GM18526 (cell line): Measurements from ENCODE around the gene CLDN4.

Experiments
- POLR2A ChIP-seq: IDR thresholded peaks from 3 replicates; pipeline ENCODE4 v1.6.1; 2011; ENCODE audit not compliant: insufficient read length; ENCODE audit errors: extremely low read depth

Gene CLDN4

DNA sequence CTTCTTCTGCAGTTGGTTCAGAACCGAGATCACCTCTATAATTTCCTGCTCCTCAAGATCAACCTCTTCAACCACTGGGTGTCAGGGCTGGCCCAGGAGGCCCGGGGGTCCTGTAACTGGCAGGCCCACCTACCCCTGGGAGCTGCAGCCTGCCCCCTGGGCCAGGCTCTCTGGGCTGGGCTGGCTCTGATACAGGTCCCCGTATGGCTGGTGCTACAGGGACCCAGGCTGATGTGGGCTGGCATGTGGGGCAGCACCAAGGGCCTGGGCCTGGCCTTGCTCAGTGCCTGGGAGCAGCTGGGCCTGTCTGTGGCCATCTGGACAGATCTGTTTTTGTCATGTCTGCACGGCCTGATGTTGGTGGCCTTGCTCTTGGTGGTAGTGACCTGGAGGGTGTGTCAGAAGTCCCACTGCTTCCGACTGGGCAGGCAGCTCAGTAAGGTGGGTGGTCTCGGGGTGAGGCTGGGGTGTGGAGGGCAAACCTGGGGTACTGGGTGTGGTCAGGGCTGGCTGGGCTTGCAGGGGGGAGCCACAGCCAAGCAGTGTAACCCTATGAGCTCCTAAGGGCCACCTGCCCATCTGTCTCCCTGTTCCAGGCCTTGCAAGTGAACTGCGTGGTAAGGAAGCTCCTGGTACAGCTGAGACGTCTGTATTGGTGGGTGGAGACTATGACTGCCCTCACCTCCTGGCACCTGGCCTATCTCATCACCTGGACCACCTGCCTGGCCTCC is 34.4 kb downstream of the CLDN4 start:
- no peak for TF ChIP-seq POLR2A

DNA sequence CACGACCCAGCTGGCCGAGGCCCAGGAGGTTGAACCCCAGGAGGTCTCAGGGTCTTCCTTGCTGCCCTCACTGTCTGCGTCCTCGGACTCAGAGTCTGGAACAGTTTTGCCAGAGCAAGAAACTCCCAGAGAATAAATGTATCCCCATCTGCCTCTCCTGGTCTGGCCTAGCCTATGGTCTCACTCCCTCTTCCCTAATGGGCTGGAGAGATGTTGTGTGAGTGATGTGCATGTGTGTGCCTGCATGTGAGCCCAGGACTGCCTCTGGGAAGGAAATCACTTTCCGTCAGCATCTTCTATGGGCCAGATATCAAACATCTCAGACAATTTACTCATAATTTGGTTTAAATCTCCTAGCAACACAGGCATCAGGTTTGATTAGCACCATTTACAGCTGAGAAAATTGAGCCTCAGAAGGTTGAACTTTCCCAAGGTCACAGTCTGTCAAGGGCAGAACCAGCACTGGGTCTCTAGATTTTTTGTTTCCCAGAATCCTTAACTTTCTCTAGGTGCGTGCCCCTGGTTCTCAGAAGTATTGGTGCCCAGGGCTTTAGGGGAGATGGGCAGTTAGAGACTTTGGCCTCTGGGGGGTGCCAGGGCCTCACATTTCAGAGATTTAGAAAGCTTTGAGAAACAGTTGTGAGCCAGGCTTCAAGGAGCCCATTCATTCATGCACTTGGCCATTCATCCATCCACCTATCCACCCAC is 35.1 kb downstream of the CLDN4 start:
- TF ChIP-seq POLR2A: no peak

DNA sequence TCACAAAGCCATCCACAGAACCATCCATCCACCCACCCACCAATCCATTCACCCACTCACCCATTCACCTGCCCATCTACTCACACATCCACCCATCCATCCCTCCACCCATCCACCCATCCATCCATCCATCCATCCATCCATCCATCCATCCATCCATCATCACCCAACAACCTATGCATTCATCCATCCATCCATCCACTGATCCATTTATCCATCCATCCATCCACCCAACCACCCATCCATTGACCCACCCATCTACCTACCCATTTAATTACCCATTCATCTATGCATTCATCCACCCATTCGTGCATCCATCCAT is 35.6 kb downstream of the CLDN4 start:
- no peak for TF ChIP-seq POLR2A

DNA sequence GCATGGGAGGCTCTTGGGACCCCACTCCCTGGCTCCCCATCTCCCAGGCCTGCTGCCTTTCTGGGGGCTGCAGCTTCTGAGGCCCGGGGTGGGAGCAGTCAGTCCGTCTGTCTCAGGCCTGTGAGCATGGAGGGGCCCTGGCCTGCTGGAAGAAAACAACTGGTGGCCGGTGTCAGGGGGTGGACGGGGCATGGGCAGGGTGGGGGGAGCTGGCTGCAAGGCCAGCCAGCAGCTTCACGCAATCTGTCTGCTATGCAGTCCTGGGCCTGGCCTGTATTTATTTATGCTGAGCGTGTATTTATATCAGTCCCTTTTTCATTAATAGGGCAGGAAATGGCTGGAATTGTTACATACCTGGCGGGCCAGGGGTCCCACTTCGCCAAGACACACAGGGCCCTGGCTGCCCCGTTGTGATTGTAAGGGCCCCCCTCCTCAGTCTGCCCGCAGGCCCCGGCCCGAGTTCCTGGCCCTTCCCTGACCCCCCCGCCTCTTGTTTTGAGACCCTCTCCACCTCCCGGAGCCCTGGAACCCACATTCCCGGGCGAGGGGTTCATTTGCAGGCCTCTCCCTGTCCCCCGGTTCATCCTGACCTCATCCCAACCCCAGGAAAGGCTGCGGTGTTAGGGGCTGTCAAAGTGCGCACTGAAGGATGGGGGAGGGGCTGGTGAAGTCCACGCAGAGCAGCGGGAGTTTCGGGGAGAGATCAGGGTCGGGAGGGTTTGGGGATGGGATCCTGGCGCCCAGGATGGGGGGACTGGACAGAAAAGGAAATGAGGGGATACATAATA is 38.4 kb downstream of the CLDN4 start:
- TF ChIP-seq POLR2A: no peak

DNA sequence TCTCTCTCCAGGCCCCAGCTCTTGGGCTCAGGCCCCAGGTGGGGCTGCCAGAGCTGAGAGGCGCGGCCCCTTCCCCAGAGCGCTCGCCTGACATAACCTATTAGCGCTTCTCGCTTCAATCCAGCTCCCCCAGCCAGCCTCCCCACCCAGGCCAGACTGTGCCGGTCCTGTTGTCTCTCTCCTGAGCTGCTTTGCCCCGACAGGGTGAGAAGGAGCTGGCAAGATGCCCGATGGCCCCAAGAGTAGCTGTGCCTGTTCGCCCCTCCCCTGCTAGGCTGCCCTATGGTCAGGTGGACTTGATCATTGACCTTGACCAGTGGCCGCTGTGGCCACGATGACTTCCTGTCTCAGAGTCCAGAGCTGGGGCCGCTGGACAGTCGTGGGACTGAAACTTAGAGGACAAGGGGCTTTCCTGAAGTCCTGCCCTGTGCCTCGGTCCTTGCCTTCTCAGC is 39.3 kb downstream of the CLDN4 start:
- TF ChIP-seq POLR2A: no peak

DNA sequence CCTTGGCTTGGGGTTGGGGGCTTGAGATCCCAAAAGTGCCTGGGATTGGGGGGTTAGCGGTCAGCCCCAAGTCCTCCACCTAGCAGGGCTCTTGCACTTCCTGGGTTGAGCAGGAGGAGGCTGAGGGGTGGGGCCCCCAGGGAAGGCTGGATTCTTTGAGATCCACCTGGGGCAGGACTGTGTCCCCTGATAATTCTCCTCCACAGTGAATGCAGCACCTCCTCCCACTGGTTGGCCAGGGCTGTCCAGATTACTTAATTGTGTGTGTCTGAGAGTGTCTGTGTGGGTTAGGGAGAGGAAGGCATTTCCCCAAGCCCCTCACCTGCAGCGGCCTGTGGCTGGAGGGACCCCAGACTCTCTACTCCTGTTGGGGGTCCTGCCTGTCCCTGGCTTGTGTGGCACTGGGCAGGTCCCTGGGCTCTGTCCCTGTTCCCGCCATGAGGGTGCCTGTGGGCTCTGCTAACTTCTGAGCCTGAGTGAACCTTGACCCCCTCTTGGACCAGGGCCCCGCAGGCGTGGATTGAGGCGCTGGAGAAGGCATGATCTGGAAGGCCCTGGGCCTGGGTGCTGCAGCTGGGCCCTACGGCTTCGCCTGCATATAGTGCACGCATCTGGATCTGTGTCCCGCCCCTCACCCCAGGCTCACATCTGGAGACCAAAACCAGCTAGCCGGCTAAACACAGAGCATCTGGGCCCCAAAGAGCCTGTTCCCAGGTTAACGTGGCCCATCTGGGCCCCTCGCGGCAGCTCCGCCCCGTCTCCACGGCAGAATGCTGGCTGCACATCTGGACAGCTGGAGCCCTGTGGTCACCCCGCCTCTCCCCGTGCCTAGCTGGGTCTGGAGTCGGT is 40.6 kb downstream of the CLDN4 start:
- no peak for TF ChIP-seq POLR2A

DNA sequence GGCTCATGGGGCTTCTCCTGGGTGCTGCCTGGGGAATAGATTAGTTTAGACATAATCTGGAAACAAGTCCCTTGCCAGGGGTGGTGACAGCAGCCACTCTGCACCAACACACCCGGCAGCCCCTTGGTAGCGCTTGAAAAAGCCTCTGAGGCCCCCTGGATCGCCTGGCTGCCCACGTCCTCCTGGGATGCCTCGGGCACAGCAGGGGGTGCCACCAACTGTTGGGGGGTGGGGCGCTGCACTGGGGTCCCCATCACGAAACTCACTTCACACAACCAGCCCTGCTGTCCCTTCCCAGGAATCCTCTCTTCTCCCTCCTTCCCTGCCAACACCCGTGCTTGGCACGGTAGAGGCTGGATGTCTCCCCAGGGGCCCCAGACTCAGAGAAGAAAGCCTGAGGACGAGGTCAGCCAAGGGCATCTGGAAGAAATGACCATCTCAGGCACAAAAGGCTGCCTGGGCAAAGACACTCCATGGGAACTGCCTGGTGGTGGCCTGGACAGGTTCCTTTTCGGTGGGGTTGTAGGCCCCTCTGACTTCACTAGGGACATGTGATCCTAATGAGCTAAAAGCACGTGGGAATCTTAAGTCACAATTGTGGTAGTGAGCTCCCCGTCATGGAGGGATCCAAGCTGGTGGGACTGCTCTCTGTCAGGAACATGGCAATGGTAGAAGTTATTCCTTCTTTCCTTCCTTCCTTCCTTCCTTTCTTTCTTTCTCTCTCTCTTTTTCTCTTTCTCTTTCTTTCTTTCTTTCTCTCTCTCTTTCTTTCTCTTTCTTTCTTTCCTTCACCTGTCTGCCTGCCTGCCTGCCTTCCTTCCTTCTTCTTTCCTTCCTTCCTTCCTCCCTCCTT is 41.5 kb downstream of the CLDN4 start:
- TF ChIP-seq POLR2A: no peak

DNA sequence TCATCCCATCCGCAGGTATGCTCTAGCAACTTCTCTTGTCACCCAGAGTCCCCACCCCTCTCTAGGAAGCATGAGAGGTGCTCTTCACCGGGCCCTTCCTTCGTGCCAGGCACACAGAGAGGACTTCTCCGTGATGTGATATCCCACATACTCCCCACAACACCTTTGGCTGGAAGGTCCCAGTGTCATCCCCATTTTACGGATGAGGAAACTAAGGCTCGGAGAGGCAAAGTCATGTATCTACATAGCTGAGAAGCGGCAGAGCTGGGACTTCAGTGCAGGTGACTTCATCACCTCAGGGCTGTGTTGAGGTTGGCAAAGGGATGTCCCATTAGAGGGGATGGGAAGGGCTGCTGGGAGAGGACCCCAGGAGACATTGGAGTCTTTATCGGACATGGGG is 45.6 kb downstream of the CLDN4 start:
- no peak for TF ChIP-seq POLR2A

DNA sequence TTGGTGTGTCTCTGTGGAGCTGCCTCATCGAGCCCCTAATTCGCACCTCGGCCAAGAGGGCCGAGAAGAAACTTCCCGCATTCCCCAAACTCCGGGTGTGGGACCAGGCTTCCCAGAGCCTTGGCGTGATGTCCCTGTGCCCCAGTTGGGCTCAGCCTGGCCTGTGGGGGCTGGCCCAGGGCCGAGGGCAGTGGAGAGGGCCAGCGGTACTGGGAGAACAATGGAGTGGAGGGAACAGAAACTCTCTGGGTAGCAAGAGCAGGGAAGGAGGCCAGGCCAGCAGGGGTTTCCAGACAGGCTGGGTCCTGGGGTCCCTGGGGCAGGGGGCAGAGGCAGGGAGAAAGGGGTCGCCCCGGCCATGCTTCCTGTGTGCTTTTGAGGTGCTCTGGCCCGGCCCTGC is 46.2 kb downstream of the CLDN4 start:
- no peak for TF ChIP-seq POLR2A

DNA sequence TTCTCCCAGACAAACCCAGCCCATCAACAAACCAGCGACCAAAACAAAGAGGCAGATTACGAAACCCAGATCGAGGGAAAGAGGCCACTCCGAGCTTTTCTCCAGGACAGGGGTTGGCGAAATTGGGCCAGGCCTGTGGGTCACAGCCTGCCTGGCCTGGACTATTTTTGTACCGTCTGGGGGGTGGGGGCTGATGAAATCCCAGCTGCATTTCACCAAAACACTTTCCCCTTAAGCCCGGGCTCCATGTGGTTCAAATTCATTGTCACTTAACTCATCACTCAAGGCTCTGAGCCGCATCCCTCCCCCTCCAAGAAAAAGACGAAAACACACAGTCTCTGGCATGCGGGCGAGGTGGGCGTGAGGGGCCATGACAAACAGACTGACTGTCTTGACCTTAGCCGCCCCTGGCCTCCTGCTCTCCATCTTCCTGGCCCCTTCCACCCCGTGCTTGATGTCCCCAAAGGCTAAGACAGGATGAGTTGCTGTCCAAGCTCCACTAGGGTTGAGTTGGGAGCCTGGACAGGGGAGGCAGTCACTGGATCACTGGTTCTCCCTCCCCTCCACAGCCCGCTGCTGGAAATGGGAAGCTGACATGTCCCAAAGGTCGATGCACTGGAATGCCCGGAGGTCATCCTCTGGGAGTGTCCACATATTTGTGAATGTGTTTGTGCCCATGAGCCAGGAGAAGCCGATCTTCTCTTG is 49.3 kb downstream of the CLDN4 start:
- TF ChIP-seq POLR2A: no peak

DNA sequence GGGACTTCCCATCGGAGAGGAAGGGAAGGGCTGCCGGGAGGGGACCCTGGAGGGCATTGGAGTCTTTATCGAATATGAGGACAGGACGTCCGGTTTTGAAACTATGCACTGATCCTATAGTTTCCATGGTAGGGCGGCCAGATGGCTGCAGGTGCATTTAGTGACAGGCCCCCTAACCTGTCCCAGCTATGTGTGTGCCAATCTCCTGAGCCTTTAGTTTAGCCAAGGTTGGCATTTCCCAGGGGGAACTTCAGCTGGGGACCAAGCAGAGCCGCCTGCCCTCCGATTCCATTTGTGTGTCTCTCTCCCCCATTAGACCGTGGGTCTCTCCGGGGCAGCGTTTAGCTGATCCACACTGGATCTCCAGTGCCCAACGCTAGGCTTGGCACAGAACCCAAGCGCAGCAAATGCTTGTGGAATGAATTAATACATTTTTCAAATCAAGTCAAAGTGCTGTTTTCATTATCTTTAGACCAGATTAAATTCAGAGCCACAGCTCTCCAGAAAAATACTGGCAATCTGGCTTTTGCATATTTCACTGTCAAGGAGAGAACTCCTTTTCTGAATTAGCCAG is 50.0 kb downstream of the CLDN4 start:
- TF ChIP-seq POLR2A: no peak

DNA sequence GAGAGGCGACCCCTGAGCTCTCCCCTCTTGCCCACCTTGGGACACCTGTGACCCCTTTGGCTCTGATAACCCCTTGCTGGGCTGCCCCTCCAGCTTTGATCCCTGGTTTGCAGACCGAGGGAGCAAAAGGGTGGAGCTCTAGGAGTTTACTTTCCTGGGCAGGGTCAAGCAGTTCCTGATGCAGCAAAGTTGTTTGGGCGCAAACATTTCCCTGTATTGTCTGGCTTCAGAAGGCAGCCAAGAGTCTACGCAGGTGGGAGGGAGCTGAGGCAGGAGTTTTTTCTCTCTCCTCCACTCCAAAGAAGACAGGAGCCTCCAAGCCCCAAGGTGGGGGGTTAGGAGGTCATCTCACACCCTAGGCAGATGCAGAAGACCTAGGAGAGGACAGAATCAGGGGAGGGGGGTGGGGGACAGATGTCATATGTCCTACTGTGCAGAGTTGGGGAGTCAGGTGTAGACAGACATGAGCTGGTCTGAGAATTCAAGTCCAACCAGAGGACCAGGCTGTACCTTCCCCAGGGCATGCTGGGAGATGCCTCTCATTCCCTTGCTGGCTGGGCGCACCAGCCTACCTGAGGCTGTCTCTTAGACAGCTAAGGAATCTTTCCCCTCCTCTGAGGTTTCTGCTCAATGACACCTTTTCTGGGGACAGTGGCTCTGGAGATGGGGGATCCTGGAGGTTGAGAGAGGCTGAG is 50.7 kb downstream of the CLDN4 start:
- TF ChIP-seq POLR2A: no peak

DNA sequence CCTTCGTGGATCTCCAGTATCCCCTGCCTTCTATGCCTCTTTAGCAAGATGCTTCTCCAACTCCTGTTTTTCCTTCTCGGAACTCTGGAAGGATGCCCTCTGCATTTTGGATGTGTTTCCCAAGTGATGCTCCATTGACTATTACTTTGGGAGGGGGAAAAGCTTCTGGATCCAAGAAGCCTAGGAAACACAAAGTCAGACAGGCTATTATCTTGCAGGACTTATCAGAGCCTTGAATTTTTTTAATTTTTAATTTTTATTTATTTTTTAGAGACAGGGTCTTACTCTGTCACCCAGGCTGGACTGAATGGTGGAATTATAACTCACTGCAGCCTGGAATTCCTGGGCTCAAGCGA is 51.2 kb downstream of the CLDN4 start:
- no peak for TF ChIP-seq POLR2A
